Loucy (cell line): Measurements from ENCODE around the gene KIF7.
"Not testable (repeated sequence)": the region's sequence is repeated elsewhere in the genome, so short reads cannot be mapped to it uniquely, and the experiment has no call there.

Experiments used
- H2AFZ ChIP-seq: fragments of 200-600 bp; sonication (generic); 2 replicates; pipeline ENCODE4 v1.6.0; 2016; ENCODE audit warnings: antibody characterized with exemption, mild to moderate bottlenecking, low read length, moderate library complexity
- H3F3A ChIP-seq: fragments of 200-600 bp; 2 replicates; pipeline ENCODE4 v1.6.0; 2016; ENCODE audit warnings: antibody characterized with exemption, low read depth, mild to moderate bottlenecking
- H3K27me3 ChIP-seq: fragments of 200-600 bp; sonication (generic); 2 replicates; pipeline ENCODE4 v1.6.1; 2014; ENCODE audit warnings: low read length, mild to moderate bottlenecking; ENCODE audit not compliant: insufficient read depth, poor library complexity, severe bottlenecking
- H3K36me3 ChIP-seq: fragments of 200-600 bp; sonication (generic); 2 replicates; pipeline ENCODE4 v1.6.1; 2016; ENCODE audit warnings: low read length; ENCODE audit not compliant: insufficient read depth
- H3K4me1 ChIP-seq: fragments of 200-600 bp; sonication (generic); 2 replicates; pipeline ENCODE4 v1.5.1; 2014; ENCODE audit warnings: low read length, mild to moderate bottlenecking; ENCODE audit not compliant: insufficient read depth, poor library complexity, severe bottlenecking
- H3K4me2 ChIP-seq: fragments of 200-600 bp; sonication (generic); 2 replicates; pipeline ENCODE4 v1.6.0; 2014; ENCODE audit warnings: antibody characterized with exemption, low read length, low read depth, mild to moderate bottlenecking; ENCODE audit not compliant: poor library complexity, severe bottlenecking
- H3K4me3 ChIP-seq: fragments of 200-600 bp; sonication (generic); 2 replicates; pipeline ENCODE4 v1.5.1; 2014; ENCODE audit warnings: low read length, mild to moderate bottlenecking, mixed read lengths; ENCODE audit not compliant: poor library complexity, severe bottlenecking
- H3K79me2 ChIP-seq: fragments of 200-600 bp; sonication (generic); 2 replicates; pipeline ENCODE4 v1.6.1; 2014; ENCODE audit warnings: low read length; ENCODE audit not compliant: insufficient read depth
- H3K9ac ChIP-seq: fragments of 200-600 bp; sonication (generic); 2 replicates; pipeline ENCODE4 v1.6.0; 2014; ENCODE audit warnings: mild to moderate bottlenecking, low read depth, low read length, moderate library complexity; ENCODE audit not compliant: poor library complexity, severe bottlenecking
- H3K9me2 ChIP-seq: fragments of 200-600 bp; sonication (generic); replicated peaks from 2 replicates; pipeline ENCODE4 v1.6.1; 2016; ENCODE audit warnings: low read depth, low read length, mixed read lengths
- H3K9me3 ChIP-seq: fragments of 200-600 bp; sonication (generic); 2 replicates; pipeline ENCODE4 v1.6.1; 2014; ENCODE audit warnings: mild to moderate bottlenecking, antibody characterized with exemption, low read length, low read depth; ENCODE audit not compliant: insufficient read depth
- H4K20me1 ChIP-seq: fragments of 200-600 bp; sonication (generic); 2 replicates; pipeline ENCODE4 v1.6.0; 2014; ENCODE audit warnings: antibody characterized with exemption, low read length, mild to moderate bottlenecking; ENCODE audit not compliant: insufficient read depth, poor library complexity, severe bottlenecking
- CTCF ChIP-seq: fragments of 200-600 bp; sonication (generic); conservative IDR thresholded peaks from 2 replicates; pipeline ENCODE4 v1.5.1; 2014; ENCODE audit warnings: mild to moderate bottlenecking, antibody characterized with exemption, low read length
- EZH2phosphoT487 ChIP-seq: fragments of 200-600 bp; IDR thresholded peaks from 2 replicates; pipeline ENCODE4 v1.6.1; 2018; ENCODE audit warnings: antibody characterized with exemption, mild to moderate bottlenecking, moderate library complexity, borderline replicate concordance

KIF7 gene

GRCh38 chr15:89591834-89592233 lies 63.4 kb downstream of the KIF7 start:
- no peak overlapping the region for H3K9ac ChIP-seq
- no peak overlapping the region for H3K4me3 ChIP-seq
- no peaks in the 10 kb centered on the region for H3F3A ChIP-seq
- no peaks in the 10 kb centered on the region for H3K9me2 ChIP-seq
- H3K4me1 ChIP-seq = peaks cover 9% of the 10 kb centered on the region
- TF ChIP-seq CTCF = no peak
- TF ChIP-seq EZH2phosphoT487 = no peak
- no peak overlapping the region for H2AFZ ChIP-seq
- H4K20me1 ChIP-seq = peaks cover 20% of the 10 kb centered on the region
- H3K9me3 ChIP-seq = no peaks in the 10 kb centered on the region
- H3K27me3 ChIP-seq = no peaks in the 10 kb centered on the region
- no peak overlapping the region for H3K4me2 ChIP-seq
- H3K36me3 ChIP-seq = peaks cover 91% of the 10 kb centered on the region
- peaks cover 44% of the 10 kb centered on the region for H3K79me2 ChIP-seq

- Histone ChIP-seq H3K9me3 (no peaks in the 10 kb centered on the region), H3K27me3 (no peaks in the 10 kb centered on the region), H3K4me1 (peaks cover 26% of the 10 kb centered on the region), H3K9me2 (no peaks in the 10 kb centered on the region), H3F3A (no peaks in the 10 kb centered on the region), H3K4me3 (no peak overlapping the region), H3K4me2 (no peak overlapping the region), H3K36me3 (peaks cover 91% of the 10 kb centered on the region), H4K20me1 (peaks cover 41% of the 10 kb centered on the region), H2AFZ (no peak overlapping the region), H3K79me2 (peaks cover 74% of the 10 kb centered on the region), H3K9ac (no peak overlapping the region)
- TF ChIP-seq CTCF = no peak
- no peak for TF ChIP-seq EZH2phosphoT487
Observed at GRCh38 chr15:89587955-89588354, 67.3 kb downstream of the KIF7 start.

- no peaks in the 10 kb centered on the region for H3K9me3 ChIP-seq
- H3F3A ChIP-seq = no peaks in the 10 kb centered on the region
- H3K4me2 ChIP-seq = peak overlapping the region; percentile 18
- no peak overlapping the region for H2AFZ ChIP-seq
- H3K4me3 ChIP-seq = no peak overlapping the region
- TF ChIP-seq CTCF (no peak), EZH2phosphoT487 (no peak)
- no peaks in the 10 kb centered on the region for H3K27me3 ChIP-seq
- H3K9ac ChIP-seq = no peak overlapping the region
- H4K20me1 ChIP-seq = peaks cover 51% of the 10 kb centered on the region
- peaks cover 85% of the 10 kb centered on the region for H3K36me3 ChIP-seq
- H3K79me2 ChIP-seq = peaks cover 87% of the 10 kb centered on the region
- H3K9me2 ChIP-seq = no peaks in the 10 kb centered on the region
- H3K4me1 ChIP-seq = peaks cover 38% of the 10 kb centered on the region
Observed at GRCh38 chr15:89586651-89587050, 68.6 kb downstream of the KIF7 start.

- Histone ChIP-seq H3K4me1 (peaks cover 60% of the 10 kb centered on the region), H4K20me1 (peaks cover 70% of the 10 kb centered on the region), H3K4me2 (peak overlapping the region; percentile 94), H3K36me3 (peaks cover 35% of the 10 kb centered on the region), H3K9ac (peak overlapping the region; percentile 10), H3K79me2 (peaks cover 98% of the 10 kb centered on the region), H3K4me3 (peak overlapping the region; percentile 85)
- not testable (repeated sequence) for H3K27me3 ChIP-seq, H3K9me2 ChIP-seq, H3F3A ChIP-seq, H3K9me3 ChIP-seq, H2AFZ ChIP-seq
Observed at GRCh38 chr15:89580747-89581146, 74.5 kb downstream of the KIF7 start.
